ENCODE data around the gene ROR2.
"Not testable (repeated sequence)": the region's sequence is repeated elsewhere in the genome, so short reads cannot be mapped to it uniquely, and the experiment has no call there.

Gene ROR2

GRCh38 chr9:91642771-91643170, 307.3 kb downstream of the ROR2 start:
- ATAC-seq (replicated peaks) (peak; percentile 48 to 65), DNase-seq (no peak)
- H3K9me3 Mint-ChIP-seq, result peaks cover 3 to 4% of the 10 kb centered on the region in 2 donors
- peak overlapping the region; percentile 14 for H3K27ac Mint-ChIP-seq
- no peak overlapping the region for H3K4me3 Mint-ChIP-seq
- H3K27me3 Mint-ChIP-seq, result peaks cover 29 to 37% of the 10 kb centered on the region in 2 donors
- peaks cover 14 to 18% of the 10 kb centered on the region in 2 donors for H3K4me1 Mint-ChIP-seq
- H3K36me3 Mint-ChIP-seq, result peaks cover 0 to 12% of the 10 kb centered on the region in 2 donors

- H3K9me3 Mint-ChIP-seq, result peaks cover 3 to 4% of the 10 kb centered on the region in 2 donors
- no peak for ATAC-seq (replicated peaks)
- peaks cover 0 to 12% of the 10 kb centered on the region in 2 donors for H3K36me3 Mint-ChIP-seq
- peaks cover 16 to 34% of the 10 kb centered on the region in 2 donors for H3K27me3 Mint-ChIP-seq
- peaks cover 14% of the 10 kb centered on the region in 2 donors for H3K4me1 Mint-ChIP-seq
- no peak overlapping the region for H3K27ac Mint-ChIP-seq
- H3K4me3 Mint-ChIP-seq, result no peak overlapping the region
- no peak for DNase-seq
These were observed 309.6 kb downstream of the ROR2 start for GRCh38 chr9:91640428-91640827.

GRCh38 chr9:91639054-91639453, 311.0 kb downstream of the ROR2 start:
- ATAC-seq (replicated peaks) (no peak), DNase-seq (no peak)
- H3K27me3 Mint-ChIP-seq, result peaks cover 20 to 31% of the 10 kb centered on the region in 2 donors
- H3K27ac Mint-ChIP-seq, result no peak overlapping the region
- H3K4me1 Mint-ChIP-seq, result peaks cover 13 to 14% of the 10 kb centered on the region in 2 donors
- H3K4me3 Mint-ChIP-seq, result no peak overlapping the region
- H3K9me3 Mint-ChIP-seq, result peaks cover 3 to 4% of the 10 kb centered on the region in 2 donors
- H3K36me3 Mint-ChIP-seq, result peaks cover 0 to 12% of the 10 kb centered on the region in 2 donors

- not testable (repeated sequence) for H3K36me3 Mint-ChIP-seq; H3K4me3 Mint-ChIP-seq; H3K9me3 Mint-ChIP-seq; H3K27ac Mint-ChIP-seq; DNase-seq; ATAC-seq (replicated peaks); H3K4me1 Mint-ChIP-seq
- peaks cover 47 to 72% of the 10 kb centered on the region in 2 donors for H3K27me3 Mint-ChIP-seq
These were observed 315.2 kb downstream of the ROR2 start for GRCh38 chr9:91634832-91635231.

DNA sequence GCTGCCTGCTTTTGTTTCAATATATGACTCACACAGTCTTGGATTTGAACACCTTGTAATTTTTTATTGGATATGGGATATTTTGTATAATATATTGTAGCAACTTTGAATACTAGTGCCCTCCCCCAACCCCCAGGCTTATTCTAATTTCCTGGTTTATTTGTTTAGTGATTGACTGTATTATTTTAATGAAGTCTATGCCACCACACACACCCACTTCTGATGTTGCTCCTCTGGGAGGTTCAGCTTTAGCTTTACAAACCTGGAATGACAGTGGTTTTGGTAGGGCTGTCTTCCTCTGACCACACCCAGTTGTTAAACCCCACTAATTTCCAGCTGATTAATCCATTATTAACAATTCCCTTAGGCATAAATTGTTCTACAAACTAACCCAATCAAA, 320.3 kb downstream of the ROR2 start:
- H3K9me3 Mint-ChIP-seq, result peaks cover 13 to 15% of the 10 kb centered on the region in 2 donors
- no peaks in the 10 kb centered on the region for H3K4me1 Mint-ChIP-seq
- ATAC-seq (replicated peaks) (no peak), DNase-seq (no peak)
- peaks cover 0 to 5% of the 10 kb centered on the region in 2 donors for H3K36me3 Mint-ChIP-seq
- no peak overlapping the region for H3K4me3 Mint-ChIP-seq
- peaks cover 50 to 71% of the 10 kb centered on the region in 2 donors for H3K27me3 Mint-ChIP-seq
- H3K27ac Mint-ChIP-seq, result no peak overlapping the region

- H3K9me3 Mint-ChIP-seq, result peaks cover 13 to 15% of the 10 kb centered on the region in 2 donors
- peaks cover 0 to 5% of the 10 kb centered on the region in 2 donors for H3K36me3 Mint-ChIP-seq
- no peaks in the 10 kb centered on the region for H3K4me1 Mint-ChIP-seq
- peaks cover 45 to 65% of the 10 kb centered on the region in 2 donors for H3K27me3 Mint-ChIP-seq
- H3K27ac Mint-ChIP-seq, result no peak overlapping the region
- no peak overlapping the region for H3K4me3 Mint-ChIP-seq
- DNase-seq (no peak), ATAC-seq (replicated peaks) (no peak)
These were observed 321.1 kb downstream of the ROR2 start for GRCh38 chr9:91628892-91629291.

- Mint-ChIP-seq H3K4me1 (no peaks in the 10 kb centered on the region), H3K9me3 (peaks cover 11 to 12% of the 10 kb centered on the region in 2 donors), H3K27ac (no peak overlapping the region), H3K4me3 (no peak overlapping the region), H3K36me3 (peaks cover 0 to 5% of the 10 kb centered on the region in 2 donors), H3K27me3 (peaks cover 27 to 34% of the 10 kb centered on the region in 2 donors)
- no peak for DNase-seq
- no peak for ATAC-seq (replicated peaks)
These were observed 324.7 kb downstream of the ROR2 start for GRCh38 chr9:91625331-91625730.

GRCh38 chr9:91623004-91623403, 327.0 kb downstream of the ROR2 start:
- ATAC-seq (replicated peaks) (no peak), DNase-seq (no peak)
- Mint-ChIP-seq H3K4me1 (no peaks in the 10 kb centered on the region), H3K27ac (no peak overlapping the region), H3K9me3 (peaks cover 5 to 6% of the 10 kb centered on the region in 2 donors), H3K27me3 (peaks cover 25 to 32% of the 10 kb centered on the region in 2 donors), H3K4me3 (no peak overlapping the region), H3K36me3 (no peaks in the 10 kb centered on the region)

GRCh38 chr9:91622121-91622520, 327.9 kb downstream of the ROR2 start:
- peaks cover 24 to 31% of the 10 kb centered on the region in 2 donors for H3K27me3 Mint-ChIP-seq
- DNase-seq; H3K4me1 Mint-ChIP-seq; H3K36me3 Mint-ChIP-seq; H3K4me3 Mint-ChIP-seq; ATAC-seq (replicated peaks); H3K27ac Mint-ChIP-seq; H3K9me3 Mint-ChIP-seq: not testable (repeated sequence)

DNA sequence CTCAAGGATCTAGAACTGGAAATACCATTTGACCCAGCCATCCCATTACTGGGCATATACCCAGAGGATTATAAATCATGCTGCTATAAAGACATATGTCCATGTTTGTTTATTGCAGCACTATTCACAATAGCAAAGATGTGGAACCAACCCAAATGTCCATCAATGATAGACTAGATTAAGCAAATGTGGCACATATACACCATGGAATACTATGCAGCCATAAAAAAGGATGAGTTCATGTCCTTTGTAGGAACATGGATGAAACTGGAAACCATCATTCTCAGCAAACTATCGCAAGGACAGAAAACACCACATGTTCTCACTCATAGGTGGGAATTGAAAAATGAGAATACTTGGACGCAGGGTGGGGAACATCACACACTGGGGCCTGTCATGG, 336.0 kb downstream of the ROR2 start:
- DNase-seq; H3K4me1 Mint-ChIP-seq; H3K36me3 Mint-ChIP-seq; H3K9me3 Mint-ChIP-seq; H3K27ac Mint-ChIP-seq; H3K27me3 Mint-ChIP-seq; H3K4me3 Mint-ChIP-seq; ATAC-seq (replicated peaks): not testable (repeated sequence)

DNA sequence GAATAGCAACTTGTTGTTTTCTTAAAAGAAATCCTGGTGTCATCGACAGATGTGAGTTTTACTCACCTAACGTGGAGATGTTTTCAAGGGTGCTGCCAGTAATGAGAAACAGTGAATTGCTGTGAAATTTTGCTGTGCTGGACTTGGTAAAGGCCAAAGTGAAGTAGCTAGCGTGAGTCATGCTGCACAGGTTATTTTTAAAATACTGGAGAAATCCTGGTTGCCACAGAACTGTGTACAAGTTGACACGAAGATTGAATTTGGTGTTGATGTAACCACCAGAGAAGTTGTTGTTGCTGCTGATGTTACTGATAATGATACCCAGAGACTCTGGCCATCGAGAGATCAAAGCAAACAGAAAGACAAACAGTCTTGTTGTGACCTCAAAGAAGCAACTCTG, 338.4 kb downstream of the ROR2 start:
- ATAC-seq (replicated peaks) (no peak), DNase-seq (no peak)
- H3K27me3 Mint-ChIP-seq, result peaks cover 0 to 4% of the 10 kb centered on the region in 2 donors
- peaks cover 0 to 2% of the 10 kb centered on the region in 2 donors for H3K9me3 Mint-ChIP-seq
- H3K4me3 Mint-ChIP-seq, result no peak overlapping the region
- H3K36me3 Mint-ChIP-seq, result no peaks in the 10 kb centered on the region
- H3K27ac Mint-ChIP-seq, result no peak overlapping the region
- no peaks in the 10 kb centered on the region for H3K4me1 Mint-ChIP-seq

GRCh38 chr9:91606255-91606995, 343.6 kb downstream of the ROR2 start:
- no peak for DNase-seq
- no peak overlapping the region for H3K27ac Mint-ChIP-seq
- H3K4me1 Mint-ChIP-seq, result no peaks in the 10 kb centered on the region
- no peaks in the 10 kb centered on the region for H3K36me3 Mint-ChIP-seq
- ATAC-seq (replicated peaks), result no peak
- no peaks in the 10 kb centered on the region for H3K9me3 Mint-ChIP-seq
- no peak overlapping the region for H3K4me3 Mint-ChIP-seq
- H3K27me3 Mint-ChIP-seq, result peaks cover 16 to 20% of the 10 kb centered on the region in 2 donors

DNA sequence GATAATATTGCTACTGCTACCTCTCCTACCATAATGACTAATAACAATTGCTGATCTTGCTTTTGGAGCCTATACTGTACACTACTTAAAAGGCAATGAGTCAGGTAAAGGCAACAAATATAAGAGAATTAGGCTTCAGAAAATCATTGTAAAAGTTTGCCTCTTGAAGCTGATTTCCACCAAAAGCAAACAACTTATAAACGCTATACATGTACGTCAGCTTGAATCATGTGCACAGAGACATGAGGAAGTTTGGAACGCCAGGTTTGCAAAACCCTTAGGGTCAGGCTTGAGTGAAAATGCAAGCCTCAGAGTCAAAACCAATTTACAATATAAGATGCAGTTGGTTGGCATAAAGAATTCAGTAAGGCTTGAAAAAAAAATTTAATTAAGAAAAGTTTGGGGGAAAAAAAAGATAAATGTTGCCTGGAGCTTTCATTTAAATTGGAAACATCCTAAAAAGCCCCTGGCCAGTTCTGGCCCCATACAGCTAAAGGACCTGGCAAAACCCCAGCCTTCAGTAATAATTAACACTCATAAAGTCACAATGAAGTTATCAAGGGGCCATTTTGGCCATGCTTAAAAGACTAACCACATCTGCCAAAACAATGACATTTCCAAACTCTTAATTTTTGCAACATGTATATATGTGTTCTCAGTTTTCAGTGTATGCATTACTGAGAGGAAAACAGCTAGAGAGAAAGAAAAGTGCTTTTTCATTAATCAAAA, 345.4 kb downstream of the ROR2 start:
- H3K27ac Mint-ChIP-seq, result no peak overlapping the region
- H3K36me3 Mint-ChIP-seq, result no peaks in the 10 kb centered on the region
- no peak for ATAC-seq (replicated peaks)
- H3K27me3 Mint-ChIP-seq, result peaks cover 24 to 30% of the 10 kb centered on the region in 2 donors
- no peak overlapping the region for H3K4me3 Mint-ChIP-seq
- H3K4me1 Mint-ChIP-seq, result no peaks in the 10 kb centered on the region
- no peaks in the 10 kb centered on the region for H3K9me3 Mint-ChIP-seq
- DNase-seq, result no peak

- H3K27ac Mint-ChIP-seq, result no peak overlapping the region
- H3K4me3 Mint-ChIP-seq, result no peak overlapping the region
- H3K9me3 Mint-ChIP-seq, result no peaks in the 10 kb centered on the region
- peaks cover 24 to 30% of the 10 kb centered on the region in 2 donors for H3K27me3 Mint-ChIP-seq
- DNase-seq (no peak), ATAC-seq (replicated peaks) (no peak)
- H3K4me1 Mint-ChIP-seq, result no peaks in the 10 kb centered on the region
- H3K36me3 Mint-ChIP-seq, result no peaks in the 10 kb centered on the region
These were observed 346.1 kb downstream of the ROR2 start for GRCh38 chr9:91603932-91604331.

DNA sequence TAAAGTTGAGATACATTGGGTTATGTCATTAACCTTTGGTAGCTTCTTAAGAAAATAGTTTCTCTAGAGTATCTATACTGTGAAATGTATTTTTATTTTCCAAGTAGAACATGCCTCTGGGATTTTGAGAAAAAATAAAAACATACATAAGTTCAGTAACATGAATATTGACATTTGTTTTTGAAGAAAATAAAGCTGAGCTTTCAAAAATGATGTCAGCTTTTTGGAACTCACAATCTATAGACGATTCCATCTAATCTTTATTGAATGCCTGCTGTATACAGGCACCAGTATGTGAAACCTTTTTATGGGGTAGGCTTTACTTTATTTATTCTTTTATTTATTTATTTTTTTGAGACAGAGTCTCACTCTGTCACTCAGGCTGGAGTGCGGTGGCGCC, 350.5 kb downstream of the ROR2 start:
- Mint-ChIP-seq H3K9me3 (no peaks in the 10 kb centered on the region), H3K4me3 (no peak overlapping the region), H3K4me1 (no peaks in the 10 kb centered on the region), H3K27ac (no peak overlapping the region), H3K36me3 (no peaks in the 10 kb centered on the region), H3K27me3 (peaks cover 20 to 24% of the 10 kb centered on the region in 2 donors)
- ATAC-seq (replicated peaks) (no peak), DNase-seq (no peak)

Measured in stimulated activated naive B cell treated with anti-CD40 and anti-IgM and Interleukin-4, amounts not matched to agents 10 μg/mL and 1 μg/mL and 100 μg/mL, for 72 hours (primary cell).